OCI-LY7 (cell line): ENCODE measurements around the gene GSE1. TPM values are rescaled to one million over a fixed set of nuclear protein-coding genes. Genes with fewer than 3 reads are reported as not detected.

Source experiments
- BruUV-seq: library from RNA; stranded (reverse); fragments of 400-500 nt; replicated peaks from 2 replicates; lab custom pipeline; 2021; lab: Mats Ljungman, UMichigan
- CTCF ChIA-PET: fragments of 300-600 bp; sonication (Branson Sonifier 250); formaldehyde crosslinking; loops from one replicate; lab custom pipeline; 2022; ENCODE audit warnings: antibody characterized with exemption; ENCODE audit not compliant: unreplicated experiment; lab: Charles Lee
- POLR2A ChIA-PET: fragments of 300-600 bp; sonication (Branson Sonifier 250); formaldehyde crosslinking; loops from one replicate; lab custom pipeline; 2022; ENCODE audit warnings: antibody characterized with exemption; lab: Charles Lee
- DNase-seq: peaks from one replicate; pipeline ENCODE4 v3.0.0-alpha.2; 2015; ENCODE audit warnings: low spot score
- H2AFZ ChIP-seq: fragments of 200-600 bp; sonication (generic), shearing (Covaris generic); 2 replicates; pipeline ENCODE4 v1.6.1; 2014; ENCODE audit warnings: mild to moderate bottlenecking, antibody characterized with exemption, low read length, moderate library complexity
- H3K27ac ChIP-seq: fragments of 200-600 bp; sonication (generic); 2 replicates; pipeline ENCODE4 v1.5.1; 2014; ENCODE audit warnings: mixed run types, low read depth, mild to moderate bottlenecking, moderate library complexity, low read length, inconsistent platforms; ENCODE audit not compliant: poor library complexity, severe bottlenecking
- H3K36me3 ChIP-seq: fragments of 200-600 bp; sonication (generic); 2 replicates; pipeline ENCODE4 v1.6.1; 2014; ENCODE audit warnings: mild to moderate bottlenecking, antibody characterized with exemption, low read length, moderate library complexity, mixed read lengths; ENCODE audit not compliant: insufficient read depth
- H3K4me1 ChIP-seq: fragments of 200-600 bp; sonication (generic); 2 replicates; pipeline ENCODE4 v1.5.1; 2014; ENCODE audit warnings: mild to moderate bottlenecking, low read length; ENCODE audit not compliant: insufficient read depth, poor library complexity, severe bottlenecking
- H3K4me2 ChIP-seq: fragments of 200-600 bp; sonication (generic); 2 replicates; pipeline ENCODE4 v1.6.1; 2014; ENCODE audit warnings: mild to moderate bottlenecking, low read length
- H3K4me3 ChIP-seq: fragments of 200-600 bp; sonication (generic); 2 replicates; pipeline ENCODE4 v1.5.1; 2014; ENCODE audit warnings: mild to moderate bottlenecking, low read depth, low read length; ENCODE audit not compliant: poor library complexity, severe bottlenecking
- H3K79me2 ChIP-seq: fragments of 200-600 bp; sonication (generic); 2 replicates; pipeline ENCODE4 v1.6.1; 2016; ENCODE audit warnings: low read depth, mild to moderate bottlenecking, low read length, moderate library complexity, mixed read lengths; ENCODE audit not compliant: insufficient read depth
- H3K9me2 ChIP-seq: fragments of 200-600 bp; sonication (generic); 2 replicates; pipeline ENCODE4 v1.6.1; 2016; ENCODE audit warnings: mild to moderate bottlenecking, low read length, mixed read lengths; ENCODE audit not compliant: insufficient read depth
- H3K9me3 ChIP-seq: fragments of 200-600 bp; sonication (generic); 2 replicates; pipeline ENCODE4 v1.6.1; 2014; ENCODE audit warnings: mild to moderate bottlenecking, mixed run types, low read length, mixed read lengths
- H4K20me1 ChIP-seq: fragments of 200-600 bp; sonication (generic); 2 replicates; pipeline ENCODE4 v1.6.1; 2014; ENCODE audit warnings: mild to moderate bottlenecking, antibody characterized with exemption, low read length, moderate library complexity, mixed read lengths; ENCODE audit not compliant: insufficient read depth
- EZH2phosphoT487 ChIP-seq: fragments of 200-600 bp; sonication (generic); IDR thresholded peaks from 2 replicates; pipeline ENCODE4 v1.6.1; 2018; ENCODE audit warnings: low read depth, borderline replicate concordance, mild to moderate bottlenecking, mixed run types, antibody characterized with exemption, low read length, moderate library complexity, mixed read lengths
- intact Hi-C: fragments of 100-400 bp; cut with micrococcal nuclease; formaldehyde crosslinking; loops from one replicate; pipeline ENCODE4 v1.10.0; 2022; ENCODE audit not compliant: unreplicated experiment
- total RNA-seq, 2 experiments: library from RNA; depleted of rRNA in 1 of 2; stranded (reverse); fragments of >200 nt in 1 of 2; shearing (Covaris generic) in 1 of 2; gene quantifications; 2 replicates each; pipeline ENCODE4 v1.2.3, GENCODE V29; 2014 to 2022
- TF ChIP-seq, protein P1 (sequence below): fragments of 200-600 bp; sonication (generic); conservative IDR thresholded peaks from 2 replicates; pipeline ENCODE4 v1.5.1; 2014; ENCODE audit warnings: mild to moderate bottlenecking, antibody characterized with exemption, low read length, moderate library complexity, mixed read lengths

The GSE1 gene
- total RNA-seq, 2 experiments from 2014 or later, result 30.9 to 66.6 TPM

DNA sequence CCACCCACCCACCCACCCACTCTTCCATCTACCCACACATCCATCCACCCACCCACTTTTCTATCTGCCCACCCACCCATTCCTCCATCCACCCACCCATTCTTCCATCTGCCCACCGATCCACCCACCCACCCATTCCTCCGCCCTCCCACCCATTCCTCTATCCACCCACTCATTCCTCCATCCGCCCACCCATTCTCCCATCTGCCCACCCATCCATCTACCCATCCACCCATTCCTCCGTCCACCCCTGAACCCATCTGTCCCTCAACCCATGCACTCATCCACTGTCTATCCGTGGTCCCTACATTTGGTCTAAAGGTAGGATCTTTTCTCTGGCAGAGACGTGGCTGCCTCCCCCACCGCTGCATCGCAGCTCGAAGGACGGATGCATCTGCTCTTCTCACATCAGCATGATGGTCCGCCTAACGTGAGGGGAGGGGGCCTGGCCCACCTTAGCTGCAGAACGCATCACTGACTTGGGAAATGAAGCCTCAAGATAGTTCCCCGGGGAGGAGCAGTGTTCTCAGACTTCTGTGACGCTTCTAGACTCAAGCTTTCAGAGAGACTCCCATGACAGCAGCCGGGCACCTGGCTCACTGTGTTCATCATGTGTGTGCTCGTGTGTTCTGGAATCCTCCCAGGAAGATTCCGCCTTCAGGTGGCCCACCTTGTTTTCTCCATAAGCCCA, 17.2 kb upstream of the GSE1 start:
- Histone ChIP-seq H4K20me1 (no peaks in the 10 kb centered on the region), H3K4me1 (peaks cover 26% of the 10 kb centered on the region), H3K36me3 (no peaks in the 10 kb centered on the region), H3K9me3 (no peaks in the 10 kb centered on the region), H3K4me2 (no peak overlapping the region), H2AFZ (no peak overlapping the region), H3K4me3 (no peak overlapping the region), H3K9me2 (no peaks in the 10 kb centered on the region), H3K79me2 (no peaks in the 10 kb centered on the region), H3K27ac (no peak overlapping the region)
- CTCF ChIA-PET, result no interaction called here
- BruUV-seq, result no TSS peak
- TF ChIP-seq EZH2phosphoT487, result no peak
- TF ChIP-seq, protein P1, sequence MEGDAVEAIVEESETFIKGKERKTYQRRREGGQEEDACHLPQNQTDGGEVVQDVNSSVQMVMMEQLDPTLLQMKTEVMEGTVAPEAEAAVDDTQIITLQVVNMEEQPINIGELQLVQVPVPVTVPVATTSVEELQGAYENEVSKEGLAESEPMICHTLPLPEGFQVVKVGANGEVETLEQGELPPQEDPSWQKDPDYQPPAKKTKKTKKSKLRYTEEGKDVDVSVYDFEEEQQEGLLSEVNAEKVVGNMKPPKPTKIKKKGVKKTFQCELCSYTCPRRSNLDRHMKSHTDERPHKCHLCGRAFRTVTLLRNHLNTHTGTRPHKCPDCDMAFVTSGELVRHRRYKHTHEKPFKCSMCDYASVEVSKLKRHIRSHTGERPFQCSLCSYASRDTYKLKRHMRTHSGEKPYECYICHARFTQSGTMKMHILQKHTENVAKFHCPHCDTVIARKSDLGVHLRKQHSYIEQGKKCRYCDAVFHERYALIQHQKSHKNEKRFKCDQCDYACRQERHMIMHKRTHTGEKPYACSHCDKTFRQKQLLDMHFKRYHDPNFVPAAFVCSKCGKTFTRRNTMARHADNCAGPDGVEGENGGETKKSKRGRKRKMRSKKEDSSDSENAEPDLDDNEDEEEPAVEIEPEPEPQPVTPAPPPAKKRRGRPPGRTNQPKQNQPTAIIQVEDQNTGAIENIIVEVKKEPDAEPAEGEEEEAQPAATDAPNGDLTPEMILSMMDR, result no peak
- POLR2A ChIA-PET, result no interaction called here
- DNase-seq, result no peak
- intact Hi-C loops, result no loop called here

DNA sequence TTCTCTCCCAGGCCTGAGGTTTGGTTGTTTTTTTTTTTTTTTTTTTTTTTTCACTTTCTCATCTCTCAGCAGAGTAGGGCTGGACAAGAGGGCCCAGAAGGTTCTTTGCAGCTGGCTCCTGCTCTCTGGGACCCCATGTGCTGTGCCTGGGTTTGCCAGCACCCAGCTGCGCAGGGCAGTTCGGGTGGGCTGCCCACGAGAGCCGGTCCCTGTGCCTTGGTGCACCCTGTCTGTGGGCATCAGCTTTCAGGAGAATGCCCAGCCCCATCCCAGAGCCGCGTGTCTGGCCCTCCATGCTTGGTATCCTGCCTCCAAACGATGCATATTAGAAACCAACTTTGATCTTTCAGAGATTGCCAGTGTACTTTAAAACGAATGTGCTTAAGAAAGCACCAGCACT, 15.0 kb upstream of the GSE1 start:
- Histone ChIP-seq H3K4me3 (no peak overlapping the region), H2AFZ (no peak overlapping the region), H3K9me3 (no peaks in the 10 kb centered on the region), H4K20me1 (no peaks in the 10 kb centered on the region), H3K9me2 (no peaks in the 10 kb centered on the region), H3K4me1 (peaks cover 33% of the 10 kb centered on the region), H3K79me2 (no peaks in the 10 kb centered on the region), H3K27ac (no peak overlapping the region), H3K4me2 (no peak overlapping the region), H3K36me3 (no peaks in the 10 kb centered on the region)
- POLR2A ChIA-PET, result no interaction called here
- no peak for TF ChIP-seq EZH2phosphoT487
- TF ChIP-seq, protein P1, result no peak
- CTCF ChIA-PET, result no interaction called here
- BruUV-seq, result no TSS peak
- intact Hi-C loops, result no loop called here
- no peak for DNase-seq

DNA sequence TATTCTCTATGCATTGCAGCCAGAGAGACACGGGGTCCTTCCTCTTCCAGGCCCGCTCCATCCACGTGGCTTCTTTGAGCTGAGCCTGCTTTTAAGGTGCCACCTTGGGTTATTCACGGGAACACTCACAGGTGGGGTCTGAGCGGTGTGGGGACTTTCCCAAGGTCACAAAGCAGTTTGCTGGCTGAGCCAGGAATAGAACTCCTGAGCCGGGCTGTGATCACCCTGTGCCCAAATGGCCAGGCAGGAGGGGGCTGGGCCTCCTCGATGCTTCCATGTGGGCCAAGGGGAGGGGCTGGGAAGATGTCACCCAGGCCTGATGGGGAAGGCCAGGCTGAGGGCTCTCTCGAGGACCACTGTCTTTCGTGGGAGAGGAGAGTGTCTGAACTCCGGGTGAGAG, 13.0 kb upstream of the GSE1 start:
- POLR2A ChIA-PET, result interaction anchor here (1.4 kb wide), 1 partner anchor 42 kb away, joined by 5 read pairs; no protein-coding TSS in a partner anchor
- Histone ChIP-seq H2AFZ (no peak overlapping the region), H3K4me3 (no peak overlapping the region), H3K4me1 (peaks cover 32% of the 10 kb centered on the region), H3K36me3 (no peaks in the 10 kb centered on the region), H4K20me1 (no peaks in the 10 kb centered on the region), H3K27ac (no peak overlapping the region), H3K4me2 (peak overlapping the region; percentile 58), H3K79me2 (no peaks in the 10 kb centered on the region), H3K9me3 (no peaks in the 10 kb centered on the region), H3K9me2 (no peaks in the 10 kb centered on the region)
- BruUV-seq, result no TSS peak
- intact Hi-C loops, result no loop called here
- DNase-seq, result no peak
- CTCF ChIA-PET, result no interaction called here
- TF ChIP-seq EZH2phosphoT487, result no peak
- TF ChIP-seq, protein P1, result no peak
